Measurements from ENCODE around the gene CNTNAP5.

Gene CNTNAP5

GRCh38 chr2:124281541-124281940 lies 256.5 kb downstream of the CNTNAP5 start:
- DNase-seq = no peak

DNA sequence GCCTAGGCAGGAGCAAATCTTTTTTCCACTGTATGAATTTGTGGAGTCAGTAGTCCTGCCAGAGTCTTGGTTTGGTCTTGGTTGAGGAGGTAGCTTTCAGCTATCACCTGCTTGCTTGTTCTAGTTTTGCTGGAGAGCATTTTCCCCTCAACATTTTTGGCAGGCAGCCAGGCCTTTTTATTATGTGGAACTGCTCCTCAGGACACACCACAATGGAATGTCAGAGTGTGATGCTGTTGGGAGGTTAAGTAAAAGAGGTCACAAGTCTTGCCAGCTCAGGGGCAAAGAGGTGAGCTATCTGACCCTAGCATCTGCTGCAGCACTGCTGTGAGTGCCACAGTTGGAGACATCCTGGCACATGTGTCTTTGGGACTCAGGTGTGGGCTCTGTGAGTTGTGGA lies 258.0 kb downstream of the CNTNAP5 start:
- DNase-seq = peak; percentile 57

GRCh38 chr2:124286089-124286783 lies 261.1 kb downstream of the CNTNAP5 start:
- no peak for DNase-seq

GRCh38 chr2:124289060-124289459 lies 264.0 kb downstream of the CNTNAP5 start:
- DNase-seq = no peak

DNA sequence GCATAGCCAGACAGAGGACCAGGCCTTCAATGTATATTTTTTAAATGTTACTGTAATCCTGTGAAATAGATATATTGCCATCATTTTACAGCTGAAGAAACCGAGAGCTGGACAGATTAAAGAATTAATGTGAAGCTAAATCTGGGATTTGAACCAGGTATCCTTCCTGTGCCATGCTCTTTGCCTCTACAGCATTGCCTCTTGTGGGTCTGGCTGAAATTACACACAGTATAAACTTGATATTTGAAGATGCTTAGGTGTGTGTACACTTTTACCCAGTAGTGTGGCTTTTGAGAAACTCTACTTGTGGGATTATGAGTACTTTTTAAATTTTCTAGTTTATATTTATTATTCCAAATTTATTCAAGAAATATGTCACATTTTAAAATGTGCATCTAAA lies 264.5 kb downstream of the CNTNAP5 start:
- no peak for DNase-seq

DNA sequence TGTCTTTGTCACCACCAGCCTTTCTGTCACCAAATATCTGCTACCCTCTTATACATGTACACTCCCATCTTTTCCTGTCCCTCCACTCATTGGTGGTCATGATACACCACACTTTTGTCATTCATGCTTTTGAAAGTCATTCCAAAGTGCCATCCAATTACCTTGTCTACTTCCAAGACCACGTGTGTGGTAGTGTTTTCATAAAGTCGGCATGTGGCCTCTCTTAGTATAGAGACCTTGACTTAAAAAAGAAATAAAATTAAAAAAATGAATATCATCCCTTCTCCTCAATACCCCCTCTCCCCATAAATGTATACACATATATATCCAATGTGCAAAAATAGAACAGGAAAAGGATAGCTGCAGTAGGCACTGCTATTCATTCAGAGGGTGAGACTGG lies 271.4 kb downstream of the CNTNAP5 start:
- no peak for DNase-seq

DNA sequence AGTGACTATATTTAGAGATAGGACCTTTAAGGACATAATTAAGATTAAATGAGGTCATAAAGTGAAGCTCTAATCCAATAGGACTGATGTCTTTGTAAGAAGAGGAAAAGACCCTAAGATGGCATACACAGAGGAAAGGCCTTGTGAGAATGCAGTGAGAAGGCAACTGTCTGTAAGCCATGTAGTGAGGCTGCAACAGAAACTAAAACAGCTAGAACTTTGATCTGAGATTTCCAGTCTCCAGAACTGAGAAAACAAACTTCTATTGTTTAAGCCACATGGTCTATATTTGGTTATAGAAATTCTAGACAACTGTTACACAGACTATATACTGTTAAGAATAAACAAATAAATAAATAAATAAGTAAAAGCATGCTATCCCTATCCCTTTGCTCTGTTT lies 276.8 kb downstream of the CNTNAP5 start:
- DNase-seq = no peak

- no peak for DNase-seq
Measured at GRCh38 chr2:124308319-124309062, 283.4 kb downstream of the CNTNAP5 start.

DNA sequence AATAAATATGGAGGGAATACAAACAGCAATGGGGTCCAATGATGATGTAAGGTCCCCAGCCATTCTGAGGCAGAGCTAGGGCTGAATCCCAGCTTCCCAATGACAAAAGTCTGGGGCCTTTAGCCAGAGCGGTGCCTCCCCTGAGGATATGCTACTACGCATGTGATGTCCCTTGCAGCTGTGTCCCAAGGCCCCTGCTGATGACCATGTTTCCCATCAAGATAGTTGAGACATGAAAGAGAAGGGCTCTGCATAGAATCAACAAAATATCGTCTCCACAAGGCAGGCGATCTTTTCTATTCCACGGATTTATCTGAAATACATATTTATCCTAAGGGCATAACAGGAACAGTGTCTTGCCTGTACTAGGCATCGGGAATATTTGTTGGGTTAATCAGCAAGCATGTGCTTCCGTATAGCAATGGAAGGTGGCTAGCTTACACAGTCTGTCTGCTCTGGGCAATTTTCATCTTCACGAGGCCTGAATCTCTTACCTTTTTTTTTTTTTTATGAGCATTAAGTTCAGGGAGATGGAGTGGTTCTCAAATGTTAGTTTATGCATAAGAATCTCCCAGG lies 284.6 kb downstream of the CNTNAP5 start:
- DNase-seq = no peak

DNA sequence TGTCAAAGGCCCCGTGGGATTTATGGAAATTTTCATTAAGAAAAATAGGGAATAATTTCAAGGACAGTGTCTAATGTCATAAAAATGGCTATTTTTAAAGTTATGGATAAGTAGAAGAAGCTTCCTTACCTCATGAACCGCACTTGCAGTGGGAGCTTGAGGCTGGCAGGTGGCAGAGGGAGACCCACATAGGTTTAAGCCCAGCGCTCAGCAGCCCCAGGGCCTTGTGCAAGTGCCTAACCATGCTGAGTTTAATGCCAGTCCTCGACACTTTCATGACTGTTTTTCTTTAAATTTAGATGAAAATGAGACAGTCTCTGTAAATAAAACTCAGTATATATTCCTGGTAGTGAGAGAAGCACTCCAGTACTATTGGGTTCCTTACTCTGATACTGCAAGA lies 285.6 kb downstream of the CNTNAP5 start:
- DNase-seq = no peak

- no peak for DNase-seq
Measured at GRCh38 chr2:124314084-124314483, 289.0 kb downstream of the CNTNAP5 start.

DNA sequence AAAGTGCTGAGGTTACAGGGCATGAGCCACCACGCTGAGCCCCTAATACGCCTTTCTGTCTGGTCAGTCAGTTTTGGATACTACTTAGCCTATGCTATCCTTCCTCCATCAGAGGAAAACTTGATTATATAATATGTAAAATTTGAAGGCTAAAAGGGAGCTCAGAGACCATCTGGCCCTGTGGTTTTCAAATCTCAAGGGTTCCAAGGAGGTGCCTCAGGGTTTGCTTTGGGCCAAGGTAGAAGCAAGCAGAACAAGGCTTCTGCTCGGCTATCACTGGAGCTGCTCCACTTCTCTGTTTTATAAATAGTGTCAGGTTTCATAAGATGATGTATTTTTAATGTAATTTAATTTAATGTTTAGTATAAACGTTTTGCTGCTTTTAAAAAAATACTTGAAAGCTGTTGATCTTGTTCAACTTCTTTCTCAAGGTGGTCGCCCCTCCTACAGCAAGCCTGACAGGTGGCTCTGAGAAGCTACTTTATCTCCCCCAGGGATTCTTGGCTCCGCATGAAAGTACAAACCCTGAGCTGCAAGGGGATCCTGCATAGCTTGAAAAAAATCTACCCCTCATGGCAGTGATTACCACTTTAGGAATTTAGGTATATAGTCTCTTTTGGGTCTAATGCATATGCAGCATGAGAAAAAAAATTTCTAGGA lies 290.3 kb downstream of the CNTNAP5 start:
- no peak for DNase-seq

GRCh38 chr2:124316133-124316532 lies 291.0 kb downstream of the CNTNAP5 start:
- DNase-seq = no peak

DNA sequence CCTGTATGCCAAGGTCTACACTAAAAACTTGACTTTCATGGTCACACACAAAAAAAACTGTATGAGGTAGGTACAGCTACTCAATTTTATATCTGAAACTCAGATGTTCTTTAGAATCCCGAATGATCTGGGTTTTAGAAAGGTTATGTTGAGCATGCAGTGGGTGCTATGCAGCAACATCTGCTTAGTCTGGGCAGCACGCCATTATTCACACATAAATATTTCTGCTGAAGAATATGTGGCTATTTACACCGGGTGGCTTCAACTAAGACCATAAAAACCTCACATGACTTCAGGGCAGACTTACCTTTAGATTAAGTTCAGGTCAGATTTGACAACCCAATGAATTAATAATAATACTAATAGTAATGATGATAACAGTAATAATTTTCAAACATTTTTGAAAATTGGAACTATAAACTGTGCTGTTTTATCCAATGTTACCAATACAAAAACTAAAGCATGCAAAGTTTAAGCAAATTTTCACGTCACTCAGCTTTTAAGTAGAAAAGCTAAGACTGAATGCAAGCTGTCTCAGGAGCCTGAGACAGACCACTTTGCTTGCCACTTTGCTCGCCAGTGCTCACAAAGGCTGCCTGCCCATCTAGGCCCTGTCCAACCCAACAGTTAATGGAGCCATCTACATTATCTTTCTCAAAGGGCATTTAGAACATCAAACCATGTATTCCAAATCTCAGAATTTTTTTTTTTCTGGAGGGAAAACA lies 292.0 kb downstream of the CNTNAP5 start:
- DNase-seq = peak; percentile 48

- DNase-seq = no peak
Measured at GRCh38 chr2:124317628-124318027, 292.5 kb downstream of the CNTNAP5 start.

DNA sequence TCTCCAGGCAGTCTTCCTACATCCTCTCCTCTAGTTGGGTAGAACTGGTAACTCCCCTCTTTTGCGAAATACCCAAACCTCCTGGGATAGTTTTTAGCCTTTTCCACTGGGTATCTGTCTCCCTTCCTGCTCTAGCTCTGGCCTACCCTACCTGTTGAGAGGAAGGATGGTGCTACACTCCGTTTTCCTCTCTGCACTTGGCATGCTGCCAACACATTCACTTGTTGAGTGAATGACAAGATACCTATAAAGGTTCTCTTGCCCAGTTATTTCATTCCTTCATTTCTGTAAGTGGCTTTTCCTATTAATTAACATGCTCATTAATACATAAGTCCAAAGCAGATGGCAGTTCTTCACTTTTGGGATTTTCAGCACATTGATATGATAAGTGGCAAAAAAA lies 293.8 kb downstream of the CNTNAP5 start:
- DNase-seq = peak; percentile 12

DNA sequence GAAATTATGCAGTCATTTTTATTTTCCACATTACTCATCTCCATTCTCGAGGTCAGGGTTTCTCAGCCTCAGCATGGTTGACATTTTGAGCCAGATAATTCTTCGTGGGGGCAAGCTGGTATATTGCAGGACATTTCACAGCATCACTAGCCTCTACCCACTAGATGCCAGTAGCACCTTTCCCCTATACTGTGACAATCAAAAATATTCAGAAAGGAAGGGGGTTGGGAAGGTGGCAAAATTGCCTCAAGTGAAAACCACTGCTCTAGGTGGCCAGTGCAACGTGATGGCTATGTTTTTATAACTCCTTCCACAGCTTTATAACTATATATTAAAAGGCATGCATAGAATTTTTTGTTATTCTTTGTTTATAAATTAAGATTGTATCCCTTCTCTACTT lies 294.5 kb downstream of the CNTNAP5 start:
- no peak for DNase-seq

DNA sequence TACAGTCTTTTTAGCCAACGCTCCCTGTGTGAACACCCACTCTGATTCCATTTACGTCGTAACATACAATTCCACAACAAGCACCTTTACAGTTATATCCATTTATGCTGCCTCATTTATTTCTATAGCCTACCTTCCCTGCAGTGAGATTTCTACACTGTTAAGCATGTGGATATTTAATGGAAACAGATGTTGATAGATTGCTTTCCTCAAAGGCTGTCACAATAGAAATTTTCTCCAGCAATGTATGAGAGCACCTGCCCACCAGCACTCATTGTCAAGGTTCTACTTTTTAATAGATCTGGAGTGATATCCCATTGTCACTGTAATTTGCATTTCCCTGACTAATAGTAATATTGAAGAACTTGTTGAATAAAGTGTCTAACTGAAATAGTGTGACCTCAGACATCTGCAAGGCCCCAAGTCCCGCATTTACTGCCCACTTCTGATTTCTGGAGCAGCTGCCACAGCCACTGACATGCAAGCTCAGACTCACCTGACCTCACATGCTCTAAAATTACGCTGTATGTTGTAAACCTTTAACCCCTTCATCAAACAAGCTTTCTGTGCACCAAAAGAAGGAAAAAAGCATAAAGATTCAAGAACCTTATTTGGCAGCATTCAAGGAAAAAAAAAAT lies 295.1 kb downstream of the CNTNAP5 start:
- no peak for DNase-seq

- no peak for DNase-seq
Measured at GRCh38 chr2:124323321-124323720, 298.2 kb downstream of the CNTNAP5 start.

GRCh38 chr2:124325667-124326440 lies 300.8 kb downstream of the CNTNAP5 start:
- no peak for DNase-seq

DNA sequence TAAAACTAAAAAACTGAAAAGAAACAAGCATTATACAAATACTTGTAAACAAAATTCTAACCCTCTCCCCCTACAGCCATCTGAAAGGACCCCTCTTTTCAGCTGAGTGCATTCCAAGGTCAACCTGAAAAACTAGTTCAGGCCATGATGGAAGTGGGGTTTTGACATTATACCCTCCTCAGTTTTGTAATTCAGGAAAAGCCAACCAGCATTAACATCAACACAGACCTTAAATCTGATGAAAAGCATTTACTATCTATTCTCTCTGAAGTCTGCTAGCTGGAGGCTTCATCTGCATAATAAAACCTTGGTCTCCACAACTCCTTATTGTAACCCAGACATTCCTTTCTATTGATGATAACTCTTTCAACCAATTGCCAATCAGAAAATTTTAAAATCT lies 302.2 kb downstream of the CNTNAP5 start:
- no peak for DNase-seq

DNA sequence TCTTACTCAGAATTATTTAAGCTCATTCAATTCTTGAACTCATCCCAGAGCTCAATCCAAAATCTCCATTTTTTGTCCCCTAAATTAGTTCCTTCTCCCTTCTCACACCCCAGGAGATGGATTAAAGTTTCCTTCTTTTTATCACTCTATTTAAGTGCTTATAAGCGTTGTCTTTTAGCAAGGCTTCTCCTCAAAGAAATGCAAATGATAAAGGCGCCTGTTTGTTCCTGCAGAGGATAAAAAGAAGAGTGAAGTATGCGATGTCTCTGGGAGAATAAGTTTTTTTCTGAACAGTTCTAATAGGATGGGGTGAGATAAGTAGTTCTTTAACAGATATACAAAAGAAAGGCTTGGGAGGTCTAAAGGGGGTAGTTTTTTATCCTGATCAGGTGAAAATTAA lies 303.3 kb downstream of the CNTNAP5 start:
- DNase-seq = no peak

All from NCI-H2029 treated with DMSO at 0.1 percent for 48 hours (cell line).